Hepatocyte (in vitro differentiated cells): Measurements from ENCODE around the gene ECSIT. TPM values are rescaled to one million over a fixed set of nuclear protein-coding genes. Genes with fewer than 3 reads are reported as not detected.

Source experiments
- DNase-seq: peaks from one replicate; pipeline ENCODE4 v3.0.0-alpha.2; 2016; ENCODE audit warnings: low spot score
- H2AFZ ChIP-seq: fragments of 200-600 bp; sonication (generic); 2 replicates; pipeline ENCODE4 v1.6.0; 2016; ENCODE audit warnings: antibody characterized with exemption, mild to moderate bottlenecking
- H3K27ac ChIP-seq: fragments of 200-600 bp; sonication (generic); 2 replicates; pipeline ENCODE4 v1.5.1; 2016; ENCODE audit warnings: mild to moderate bottlenecking
- H3K27me3 ChIP-seq: fragments of 200-600 bp; sonication (generic); 2 replicates; pipeline ENCODE4 v1.6.1; 2016
- H3K36me3 ChIP-seq: fragments of 200-600 bp; sonication (generic); replicated peaks from 2 replicates; pipeline ENCODE4 v1.5.1; 2016; ENCODE audit warnings: low read depth; ENCODE audit not compliant: insufficient read depth
- H3K4me1 ChIP-seq: fragments of 200-600 bp; sonication (generic); 2 replicates; pipeline ENCODE4 v1.5.1; 2016; ENCODE audit warnings: mild to moderate bottlenecking, moderate library complexity; ENCODE audit not compliant: insufficient read depth
- H3K4me2 ChIP-seq: fragments of 200-600 bp; sonication (generic); 2 replicates; pipeline ENCODE4 v1.6.0; 2016
- H3K4me3 ChIP-seq: fragments of 200-600 bp; sonication (generic); 2 replicates; pipeline ENCODE4 v1.5.1; 2016; ENCODE audit warnings: mild to moderate bottlenecking
- H3K79me2 ChIP-seq: fragments of 200-600 bp; sonication (generic); 2 replicates; pipeline ENCODE4 v1.6.0; 2017; ENCODE audit warnings: mild to moderate bottlenecking
- H3K9me2 ChIP-seq: fragments of 200-600 bp; sonication (generic); replicated peaks from 2 replicates; pipeline ENCODE4 v1.6.0; 2017; ENCODE audit warnings: mild to moderate bottlenecking; ENCODE audit not compliant: insufficient read depth
- H3K9me3 ChIP-seq: fragments of 200-600 bp; sonication (generic); 2 replicates; pipeline ENCODE4 v1.5.1; 2016; ENCODE audit warnings: low read depth, mild to moderate bottlenecking
- H4K20me1 ChIP-seq: fragments of 200-600 bp; sonication (generic); 2 replicates; pipeline ENCODE4 v1.6.0; 2016; ENCODE audit warnings: mild to moderate bottlenecking; ENCODE audit not compliant: insufficient read depth, poor library complexity, severe bottlenecking
- CTCF ChIP-seq: fragments of 200-600 bp; sonication (generic); IDR thresholded peaks from 2 replicates; pipeline ENCODE4 v1.5.1; 2016; ENCODE audit warnings: antibody characterized with exemption, mild to moderate bottlenecking; ENCODE audit not compliant: poor library complexity
- EZH2 ChIP-seq: fragments of 200-600 bp; sonication (generic); IDR thresholded peaks from 2 replicates; pipeline ENCODE4 v1.6.1; 2016; ENCODE audit warnings: antibody characterized with exemption, mild to moderate bottlenecking, borderline replicate concordance
- EZH2phosphoT487 ChIP-seq: fragments of 200-600 bp; sonication (generic); IDR thresholded peaks from one replicate; pipeline ENCODE4 v1.6.1; 2018; ENCODE audit warnings: antibody characterized with exemption, mild to moderate bottlenecking, low read depth, moderate library complexity; ENCODE audit not compliant: unreplicated experiment, severe bottlenecking
- WGBS: methylation state at CpG from one replicate; pipeline ENCODE4 v1.1.6; 2016; ENCODE audit warnings: low lambda C conversion rate; ENCODE audit errors: missing lambda C conversion rate; 5-methylcytosine and 5-hydroxymethylcytosine counted together
- polyA plus RNA-seq: library from polyadenylated mRNA; unstranded; fragments of >200 nt; fragmentation: Nextera tagmentation; extraction: Ambion mirVana; gene quantifications from 2 replicates; pipeline ENCODE4 v1.2.1, GENCODE V29; 2016
- total RNA-seq: library from RNA; depleted of rRNA; stranded (reverse); fragments of >200 nt; gene quantifications from 2 replicates; pipeline ENCODE4 v1.2.3, GENCODE V29; 2014

Gene ECSIT
- total and polyA plus RNA-seq, 2 experiments from 2014 or later: 23.2 to 32.5 TPM

- H2AFZ ChIP-seq: no peak overlapping the region
- no peak overlapping the region for H3K27ac ChIP-seq
- H3K4me3 ChIP-seq: no peak overlapping the region
- WGBS: 93% methylated on average over 7 of the region's 7 CpGs
- no peak for DNase-seq
- no peaks in the 10 kb centered on the region for H3K79me2 ChIP-seq
- no peaks in the 10 kb centered on the region for H3K36me3 ChIP-seq
- H3K27me3 ChIP-seq: no peaks in the 10 kb centered on the region
- H3K4me2 ChIP-seq: no peak overlapping the region
- no peak for TF ChIP-seq CTCF
- no peak for TF ChIP-seq EZH2phosphoT487
- no peak for TF ChIP-seq EZH2
- no peaks in the 10 kb centered on the region for H3K9me3 ChIP-seq
- H3K9me2 ChIP-seq: no peaks in the 10 kb centered on the region
- H3K4me1 ChIP-seq: no peaks in the 10 kb centered on the region
- no peaks in the 10 kb centered on the region for H4K20me1 ChIP-seq
Measured at GRCh38 chr19:11489378-11489777, 39.6 kb downstream of the ECSIT start.

- H4K20me1 ChIP-seq: no peaks in the 10 kb centered on the region
- no peak overlapping the region for H3K27ac ChIP-seq
- H3K9me3 ChIP-seq: no peaks in the 10 kb centered on the region
- no peaks in the 10 kb centered on the region for H3K79me2 ChIP-seq
- WGBS: 95% methylated on average over 44 of the region's 45 CpGs
- H2AFZ ChIP-seq: no peak overlapping the region
- peaks cover 5% of the 10 kb centered on the region for H3K4me1 ChIP-seq
- no peaks in the 10 kb centered on the region for H3K36me3 ChIP-seq
- no peak overlapping the region for H3K4me3 ChIP-seq
- peaks cover 13% of the 10 kb centered on the region for H3K27me3 ChIP-seq
- TF ChIP-seq EZH2phosphoT487 (no peak), CTCF (no peak), EZH2 (no peak)
- H3K9me2 ChIP-seq: no peaks in the 10 kb centered on the region
- DNase-seq: no peak
- no peak overlapping the region for H3K4me2 ChIP-seq
Measured at GRCh38 chr19:11486661-11487503, 42.1 kb downstream of the ECSIT start.

GRCh38 chr19:11485245-11485837 lies 43.6 kb downstream of the ECSIT start:
- Histone ChIP-seq H3K9me2 (no peaks in the 10 kb centered on the region), H3K4me3 (no peak overlapping the region), H3K27ac (no peak overlapping the region), H3K36me3 (no peaks in the 10 kb centered on the region), H3K9me3 (no peaks in the 10 kb centered on the region), H3K79me2 (no peaks in the 10 kb centered on the region), H4K20me1 (no peaks in the 10 kb centered on the region), H3K4me2 (no peak overlapping the region), H2AFZ (no peak overlapping the region), H3K27me3 (peaks cover 29% of the 10 kb centered on the region), H3K4me1 (peaks cover 5% of the 10 kb centered on the region)
- no peak for DNase-seq
- 95% methylated on average over 13 of the region's 13 CpGs for WGBS
- TF ChIP-seq EZH2phosphoT487 (no peak), EZH2 (no peak), CTCF (no peak)
